Measurements from ENCODE around the gene C1R.

The C1R gene

DNA sequence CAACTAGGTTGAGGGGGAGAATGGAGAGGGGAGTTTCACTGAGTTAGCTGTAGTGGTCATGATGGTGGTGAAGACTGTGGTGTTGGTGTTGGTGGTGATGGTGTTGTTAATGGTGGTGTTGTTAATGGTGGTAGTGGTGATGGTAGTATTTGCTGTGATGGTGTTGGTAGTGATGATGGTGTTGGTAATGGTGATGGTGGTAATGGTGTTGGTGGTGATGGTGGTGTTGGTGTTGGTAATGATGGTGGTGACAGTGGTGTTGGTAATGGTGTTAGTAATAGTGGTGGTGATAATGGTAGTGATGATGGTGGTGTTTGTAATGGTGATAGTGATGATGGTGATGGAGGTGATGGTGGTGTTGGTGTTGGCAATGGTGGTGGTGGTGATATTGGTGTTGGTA, 9.1 kb downstream of the C1R start:
- no peak overlapping the region for H2AFZ ChIP-seq (ENCODE audit: low read depth, low read length)
- H3K27me3 ChIP-seq (ENCODE audit: insufficient read depth, low read length) = no peaks in the 10 kb centered on the region
- no peaks in the 10 kb centered on the region for H3K4me1 ChIP-seq (ENCODE audit: insufficient read depth, low read length)
- H3K9me3 ChIP-seq (ENCODE audit: low read length) = no peaks in the 10 kb centered on the region
- no peak overlapping the region for H3K4me3 ChIP-seq (ENCODE audit: low read length)
- H3K36me3 ChIP-seq (ENCODE audit: insufficient read depth, low read length) = no peaks in the 10 kb centered on the region

GRCh38 chr12:7081037-7081436, 11.2 kb downstream of the C1R start:
- H3K27me3 ChIP-seq (ENCODE audit: insufficient read depth, low read length) = no peaks in the 10 kb centered on the region
- H2AFZ ChIP-seq (ENCODE audit: low read depth, low read length) = no peak overlapping the region
- no peaks in the 10 kb centered on the region for H3K36me3 ChIP-seq (ENCODE audit: insufficient read depth, low read length)
- no peaks in the 10 kb centered on the region for H3K9me3 ChIP-seq (ENCODE audit: low read length)
- H3K4me3 ChIP-seq (ENCODE audit: low read length) = no peak overlapping the region
- H3K4me1 ChIP-seq (ENCODE audit: insufficient read depth, low read length) = no peaks in the 10 kb centered on the region

DNA sequence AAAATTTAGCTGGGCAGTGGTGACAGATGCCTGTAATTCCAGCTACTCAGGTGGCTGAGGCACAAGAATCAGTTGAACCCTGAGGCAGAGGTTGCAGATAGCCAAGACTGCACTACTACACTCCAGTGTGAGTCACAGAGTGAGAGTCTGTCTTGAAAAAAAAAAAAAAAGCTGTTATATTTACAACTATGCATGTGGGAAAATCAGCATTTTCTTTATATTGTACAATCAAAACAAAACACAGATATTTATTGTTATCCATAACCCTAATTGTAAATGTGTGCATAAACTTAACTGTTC, 12.5 kb downstream of the C1R start:
- Histone ChIP-seq H2AFZ (ENCODE audit: low read depth, low read length) (no peak overlapping the region), H3K36me3 (ENCODE audit: insufficient read depth, low read length) (no peaks in the 10 kb centered on the region), H3K9me3 (ENCODE audit: low read length) (no peaks in the 10 kb centered on the region), H3K4me3 (ENCODE audit: low read length) (no peak overlapping the region), H3K27me3 (ENCODE audit: insufficient read depth, low read length) (no peaks in the 10 kb centered on the region), H3K4me1 (ENCODE audit: insufficient read depth, low read length) (no peaks in the 10 kb centered on the region)

DNA sequence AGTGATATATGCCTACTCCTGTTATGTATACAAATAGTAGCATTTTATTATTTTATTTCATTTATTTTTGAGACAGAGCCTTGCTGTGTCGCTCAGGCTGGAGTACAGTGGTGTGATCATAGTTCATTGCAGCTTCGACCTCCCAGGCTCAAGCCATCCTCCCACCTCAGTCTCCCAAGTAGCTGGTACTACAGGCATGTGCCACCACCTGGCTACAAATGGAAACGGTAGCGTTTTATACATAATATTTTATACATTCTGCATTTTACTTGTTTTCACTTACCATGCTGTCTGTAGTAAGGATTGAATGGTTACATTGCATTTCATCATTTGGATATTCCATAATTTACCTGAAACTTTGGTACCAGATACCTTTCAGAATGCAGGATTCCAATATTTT, 14.1 kb downstream of the C1R start:
- no peak overlapping the region for H2AFZ ChIP-seq (ENCODE audit: low read depth, low read length)
- H3K4me1 ChIP-seq (ENCODE audit: insufficient read depth, low read length) = no peaks in the 10 kb centered on the region
- H3K9me3 ChIP-seq (ENCODE audit: low read length) = no peaks in the 10 kb centered on the region
- no peak overlapping the region for H3K4me3 ChIP-seq (ENCODE audit: low read length)
- no peaks in the 10 kb centered on the region for H3K36me3 ChIP-seq (ENCODE audit: insufficient read depth, low read length)
- H3K27me3 ChIP-seq (ENCODE audit: insufficient read depth, low read length) = no peaks in the 10 kb centered on the region

GRCh38 chr12:7076493-7076892, 15.8 kb downstream of the C1R start:
- no peak overlapping the region for H2AFZ ChIP-seq (ENCODE audit: low read depth, low read length)
- H3K36me3 ChIP-seq (ENCODE audit: insufficient read depth, low read length) = no peaks in the 10 kb centered on the region
- H3K4me1 ChIP-seq (ENCODE audit: insufficient read depth, low read length) = no peaks in the 10 kb centered on the region
- no peak overlapping the region for H3K4me3 ChIP-seq (ENCODE audit: low read length)
- no peaks in the 10 kb centered on the region for H3K9me3 ChIP-seq (ENCODE audit: low read length)
- no peaks in the 10 kb centered on the region for H3K27me3 ChIP-seq (ENCODE audit: insufficient read depth, low read length)

DNA sequence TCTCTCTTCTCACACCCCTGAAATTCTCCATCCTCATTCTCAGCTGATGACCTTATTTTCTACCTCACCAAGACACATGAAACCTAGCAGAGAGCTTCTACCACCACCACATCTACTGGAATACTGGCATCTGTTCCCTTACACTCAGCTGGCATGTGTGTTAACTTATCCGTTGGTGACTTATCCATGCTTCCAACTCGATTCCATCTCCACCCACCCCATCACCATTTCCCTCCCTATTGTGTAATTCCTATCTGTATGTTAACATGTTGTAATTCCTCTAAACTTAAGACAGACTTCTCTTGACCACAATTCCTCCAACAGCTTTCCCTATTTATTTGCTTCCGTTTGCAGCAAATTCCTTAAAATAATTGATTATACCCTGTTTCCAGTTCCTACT, 16.3 kb downstream of the C1R start:
- no peaks in the 10 kb centered on the region for H3K4me1 ChIP-seq (ENCODE audit: insufficient read depth, low read length)
- H2AFZ ChIP-seq (ENCODE audit: low read depth, low read length) = no peak overlapping the region
- H3K27me3 ChIP-seq (ENCODE audit: insufficient read depth, low read length) = no peaks in the 10 kb centered on the region
- H3K4me3 ChIP-seq (ENCODE audit: low read length) = no peak overlapping the region
- H3K9me3 ChIP-seq (ENCODE audit: low read length) = no peaks in the 10 kb centered on the region
- H3K36me3 ChIP-seq (ENCODE audit: insufficient read depth, low read length) = no peaks in the 10 kb centered on the region

DNA sequence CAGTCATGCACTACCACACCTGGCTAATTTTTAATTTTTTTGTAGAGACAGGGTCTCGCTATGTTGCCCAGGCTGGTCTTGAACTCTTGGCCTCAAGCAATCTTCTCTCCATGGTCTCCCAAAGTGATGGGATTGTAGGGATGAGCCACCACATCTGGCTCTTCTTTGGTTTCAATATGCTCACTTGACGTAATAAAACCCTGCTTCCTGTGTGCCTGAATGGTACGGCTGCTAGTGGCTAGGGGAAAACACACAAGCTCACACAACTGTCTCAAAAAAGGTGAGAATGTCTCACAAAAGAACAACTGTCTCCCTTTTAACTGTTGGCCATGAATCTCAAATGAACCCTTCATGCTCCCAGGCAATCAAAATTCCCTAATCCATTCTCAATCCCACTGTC, 16.7 kb downstream of the C1R start:
- Histone ChIP-seq H3K4me1 (ENCODE audit: insufficient read depth, low read length) (no peaks in the 10 kb centered on the region), H3K4me3 (ENCODE audit: low read length) (no peak overlapping the region), H3K27me3 (ENCODE audit: insufficient read depth, low read length) (no peaks in the 10 kb centered on the region), H2AFZ (ENCODE audit: low read depth, low read length) (no peak overlapping the region), H3K9me3 (ENCODE audit: low read length) (no peaks in the 10 kb centered on the region), H3K36me3 (ENCODE audit: insufficient read depth, low read length) (no peaks in the 10 kb centered on the region)

- Histone ChIP-seq H3K27me3 (ENCODE audit: insufficient read depth, low read length) (no peaks in the 10 kb centered on the region), H3K9me3 (ENCODE audit: low read length) (no peaks in the 10 kb centered on the region), H3K36me3 (ENCODE audit: insufficient read depth, low read length) (no peaks in the 10 kb centered on the region), H2AFZ (ENCODE audit: low read depth, low read length) (no peak overlapping the region), H3K4me1 (ENCODE audit: insufficient read depth, low read length) (no peaks in the 10 kb centered on the region), H3K4me3 (ENCODE audit: low read length) (no peak overlapping the region)
Measured at GRCh38 chr12:7073946-7074345, 18.3 kb downstream of the C1R start.

GRCh38 chr12:7072554-7072953, 19.7 kb downstream of the C1R start:
- Histone ChIP-seq H3K4me3 (ENCODE audit: low read length) (no peak overlapping the region), H3K36me3 (ENCODE audit: insufficient read depth, low read length) (no peaks in the 10 kb centered on the region), H3K9me3 (ENCODE audit: low read length) (no peaks in the 10 kb centered on the region), H3K27me3 (ENCODE audit: insufficient read depth, low read length) (no peaks in the 10 kb centered on the region), H3K4me1 (ENCODE audit: insufficient read depth, low read length) (no peaks in the 10 kb centered on the region), H2AFZ (ENCODE audit: low read depth, low read length) (no peak overlapping the region)

DNA sequence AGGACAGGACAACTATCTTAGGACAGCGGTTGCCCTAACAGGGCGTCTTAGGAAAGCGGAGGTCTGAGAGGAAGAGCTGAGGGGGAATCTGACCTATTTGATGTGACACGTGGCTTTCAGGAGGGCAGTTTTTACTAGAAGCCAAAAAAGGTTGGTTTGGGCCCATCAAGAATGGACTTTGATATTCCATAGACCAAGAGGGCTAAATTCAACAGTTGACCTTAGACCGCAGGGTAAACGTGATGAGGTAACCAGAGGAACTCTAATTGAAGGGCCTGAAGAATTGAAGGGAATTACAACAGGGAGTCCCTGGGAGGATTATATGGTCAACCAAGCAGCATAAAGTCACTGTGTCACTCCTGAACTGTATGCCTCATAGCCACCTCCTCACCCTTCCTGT, 20.2 kb downstream of the C1R start:
- H3K4me1 ChIP-seq (ENCODE audit: insufficient read depth, low read length) = no peaks in the 10 kb centered on the region
- no peaks in the 10 kb centered on the region for H3K36me3 ChIP-seq (ENCODE audit: insufficient read depth, low read length)
- no peaks in the 10 kb centered on the region for H3K9me3 ChIP-seq (ENCODE audit: low read length)
- no peak overlapping the region for H3K4me3 ChIP-seq (ENCODE audit: low read length)
- H3K27me3 ChIP-seq (ENCODE audit: insufficient read depth, low read length) = no peaks in the 10 kb centered on the region
- no peak overlapping the region for H2AFZ ChIP-seq (ENCODE audit: low read depth, low read length)

GRCh38 chr12:7069386-7069785, 22.9 kb downstream of the C1R start:
- Histone ChIP-seq H3K27me3 (ENCODE audit: insufficient read depth, low read length) (no peaks in the 10 kb centered on the region), H3K9me3 (ENCODE audit: low read length) (no peaks in the 10 kb centered on the region), H3K4me1 (ENCODE audit: insufficient read depth, low read length) (no peaks in the 10 kb centered on the region), H2AFZ (ENCODE audit: low read depth, low read length) (no peak overlapping the region), H3K36me3 (ENCODE audit: insufficient read depth, low read length) (no peaks in the 10 kb centered on the region), H3K4me3 (ENCODE audit: low read length) (no peak overlapping the region)

GRCh38 chr12:7068994-7069346, 23.3 kb downstream of the C1R start:
- Histone ChIP-seq H3K4me1 (ENCODE audit: insufficient read depth, low read length) (no peaks in the 10 kb centered on the region), H3K36me3 (ENCODE audit: insufficient read depth, low read length) (no peaks in the 10 kb centered on the region)

DNA sequence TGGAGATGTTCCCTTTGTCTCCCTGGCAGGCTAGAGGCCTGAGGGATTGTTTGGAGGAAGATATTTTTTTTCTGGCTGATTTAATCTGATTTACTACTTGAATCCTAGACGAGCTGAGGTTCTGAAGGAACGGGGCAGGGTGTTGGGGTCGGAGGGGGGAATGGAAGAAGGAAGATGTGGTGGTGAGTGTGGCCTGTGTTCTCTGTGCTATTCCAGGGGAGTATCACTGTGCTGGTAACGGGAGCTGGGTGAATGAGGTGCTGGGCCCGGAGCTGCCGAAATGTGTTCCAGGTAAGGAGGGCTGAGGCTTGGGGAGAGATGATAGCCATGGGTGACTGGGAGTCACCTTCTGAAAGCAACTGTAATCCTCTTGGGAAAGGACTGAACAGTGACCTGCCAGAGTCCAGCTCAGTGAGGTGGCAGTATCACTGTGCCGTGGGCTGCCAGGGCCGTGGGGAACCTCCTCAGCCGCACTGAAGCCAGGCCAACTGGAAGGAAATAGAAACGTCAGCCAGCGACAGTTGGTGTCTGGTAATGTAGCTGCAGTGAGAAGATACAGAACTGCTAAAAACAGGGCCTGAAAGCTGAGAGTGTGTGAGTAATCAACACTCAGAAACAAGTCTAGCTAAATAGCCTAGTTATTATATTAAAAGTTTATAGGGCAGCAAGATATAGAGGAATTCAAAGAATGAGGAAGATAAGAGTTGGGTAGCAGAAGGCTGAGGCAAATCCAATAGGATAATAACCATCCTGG, 23.8 kb downstream of the C1R start:
- Histone ChIP-seq H3K36me3 (ENCODE audit: insufficient read depth, low read length) (no peaks in the 10 kb centered on the region), H3K27me3 (ENCODE audit: insufficient read depth, low read length) (no peaks in the 10 kb centered on the region), H3K4me3 (ENCODE audit: low read length) (no peak overlapping the region), H3K4me1 (ENCODE audit: insufficient read depth, low read length) (no peaks in the 10 kb centered on the region), H2AFZ (ENCODE audit: low read depth, low read length) (no peak overlapping the region), H3K9me3 (ENCODE audit: low read length) (no peaks in the 10 kb centered on the region)

More at GRCh38 chr12:7068994-7069346, 23.3 kb downstream of the C1R start:
- H2AFZ ChIP-seq (ENCODE audit: low read depth, low read length) = no peak overlapping the region
- no peaks in the 10 kb centered on the region for H3K27me3 ChIP-seq (ENCODE audit: insufficient read depth, low read length)
- no peaks in the 10 kb centered on the region for H3K9me3 ChIP-seq (ENCODE audit: low read length)
- no peak overlapping the region for H3K4me3 ChIP-seq (ENCODE audit: low read length)

DNA sequence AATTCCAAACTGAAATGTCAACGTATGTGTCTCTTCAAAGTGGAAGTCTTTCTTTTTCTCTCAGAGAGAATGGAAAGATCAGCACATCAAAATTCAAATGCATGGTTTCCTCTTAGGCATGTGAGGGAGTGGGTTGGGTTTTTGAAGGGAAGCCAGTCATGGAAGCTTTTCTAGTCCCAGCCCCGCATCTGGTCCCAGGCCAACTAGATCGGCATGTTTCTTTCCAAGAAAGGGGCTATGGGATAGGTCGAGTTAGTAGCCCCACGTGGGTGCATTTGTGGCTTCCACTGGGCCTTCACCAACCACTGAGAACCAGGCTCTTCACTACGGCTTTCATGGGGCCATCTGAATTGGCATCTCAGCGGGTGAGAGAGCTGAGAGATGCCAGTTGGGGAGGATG, 25.1 kb downstream of the C1R start:
- Histone ChIP-seq H2AFZ (ENCODE audit: low read depth, low read length) (no peak overlapping the region), H3K36me3 (ENCODE audit: insufficient read depth, low read length) (no peaks in the 10 kb centered on the region), H3K4me3 (ENCODE audit: low read length) (no peak overlapping the region), H3K4me1 (ENCODE audit: insufficient read depth, low read length) (no peaks in the 10 kb centered on the region), H3K27me3 (ENCODE audit: insufficient read depth, low read length) (no peaks in the 10 kb centered on the region), H3K9me3 (ENCODE audit: low read length) (no peaks in the 10 kb centered on the region)

Data from neuron (in vitro differentiated cells).